ENCODE data around the gene ANKRD63. TPM values are rescaled to one million over a fixed set of nuclear protein-coding genes. Genes with fewer than 3 reads are reported as not detected.

Gene ANKRD63
- 0.11 to 0.28 TPM (median 0.20 TPM) in 5 replicates for total RNA-seq (2022; extraction: Qiagen RNA extraction; ENCODE audit: low read depth)

GRCh38 chr15:40282869-40283614, at the start of gene ANKRD63:
Gene ANKRD63, minus strand, starts transcription at chr15:40283064. Its CDS starts 478 bp downstream, at chr15:40282586.

DNA sequence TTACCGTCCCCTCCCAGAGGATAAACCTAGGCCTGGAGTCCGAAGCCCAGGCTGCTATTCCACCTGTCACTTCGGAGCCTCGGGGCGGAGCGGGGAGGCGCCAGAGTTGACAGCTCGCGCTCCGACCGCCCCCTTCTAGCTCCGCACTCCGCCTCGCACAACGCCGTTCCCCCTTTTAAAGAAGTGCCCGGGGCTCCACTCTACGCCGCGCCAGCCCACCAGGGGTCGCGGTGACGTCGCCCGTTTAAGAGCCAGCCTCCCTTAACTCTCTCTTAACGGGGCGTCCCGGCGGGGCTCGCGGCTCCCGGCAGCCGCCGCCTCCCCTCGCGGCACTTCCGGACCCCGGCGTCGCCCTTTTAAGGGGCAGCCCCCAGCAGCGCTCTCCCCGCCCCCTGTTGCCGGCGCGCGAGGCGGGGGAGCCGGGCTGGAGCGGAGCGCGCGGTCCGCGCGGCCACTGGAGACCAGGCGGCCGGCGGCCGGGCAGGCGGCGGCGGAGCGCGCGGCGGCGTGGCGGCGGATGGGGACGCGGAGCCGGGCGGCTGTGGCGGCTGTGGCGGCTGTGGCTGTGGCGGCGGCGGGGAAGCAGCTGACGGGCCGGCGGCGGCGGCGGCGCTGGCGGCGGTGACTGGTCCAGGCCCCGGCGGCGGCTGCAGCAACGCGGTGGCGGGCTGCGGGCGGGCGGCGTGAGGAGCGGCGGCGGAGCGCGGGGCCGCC, 40.5 kb upstream of the ANKRD63 start, which contains the start of gene INAFM2:
INAFM2 (plus strand) TSS at position 454 of the 714 bp plus-strand sequence. CDS start 364 bp downstream, outside the sequence.

GRCh38 chr15:40307421-40308211, 24.8 kb upstream of the ANKRD63 start, which contains the start of gene PLCB2:
Gene PLCB2, minus strand, starts transcription at chr15:40307935. Its CDS starts 263 bp downstream, at chr15:40307672.

DNA sequence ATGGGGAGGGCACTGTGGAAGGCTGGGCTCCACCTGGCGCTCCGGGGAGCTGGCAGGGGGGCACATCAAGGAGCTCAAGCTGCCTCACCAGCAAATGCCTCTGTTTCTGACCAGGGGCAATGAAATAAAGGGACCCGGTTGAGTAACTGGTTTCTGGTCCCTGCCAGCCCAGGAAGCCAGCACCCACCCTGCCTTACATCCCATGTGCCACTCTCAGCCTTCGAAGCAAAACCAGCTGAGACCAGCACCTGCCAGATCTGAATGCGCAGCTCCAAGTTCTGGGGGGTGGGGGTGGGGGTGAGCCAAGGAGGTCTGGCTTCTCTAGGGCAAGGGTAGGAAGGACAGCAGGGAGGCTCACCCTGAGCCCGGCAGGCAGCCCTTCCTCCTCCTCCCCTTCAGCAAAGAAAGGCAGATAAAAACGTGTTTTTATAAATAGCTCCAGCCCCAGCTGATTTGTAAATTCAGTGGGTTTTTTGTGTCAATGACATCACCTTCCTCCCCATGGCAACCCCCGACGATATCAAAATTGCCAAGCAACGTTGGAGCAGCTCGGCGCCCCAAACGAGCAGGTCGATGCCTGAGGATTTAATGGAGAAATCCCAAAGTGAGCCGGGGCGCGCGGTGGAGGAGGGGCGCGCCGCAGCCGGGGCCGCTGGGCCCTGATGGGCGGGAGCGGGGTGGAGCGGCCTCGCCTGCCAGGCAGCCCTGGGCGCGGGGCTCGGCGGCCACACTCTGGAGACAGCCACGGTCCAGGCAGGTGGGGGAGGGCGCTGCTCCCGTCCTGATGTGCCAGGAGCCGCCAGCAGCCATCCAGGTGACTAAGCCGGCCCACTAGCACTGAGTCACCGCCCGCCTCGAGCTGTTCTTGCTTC, 44.1 kb downstream of the ANKRD63 start, which contains the start of gene PAK6:
PAK6 (plus strand) TSS at position 532 of the 872 bp plus-strand sequence. CDS start 25,723 bp downstream, outside the sequence.

Other genes starting within 250 kb of the ANKRD63 start
- gene SRP14, start 243.9 kb downstream of the ANKRD63 start, total RNA-seq (2022; extraction: Qiagen RNA extraction; ENCODE audit: low read depth): 232 to 261 TPM (median 254 TPM) in 5 replicates
- 1.3 to 4.0 TPM (median 1.6 TPM) in 5 replicates for gene BMF, start 174.2 kb downstream of the ANKRD63 start, total RNA-seq (2022; extraction: Qiagen RNA extraction; ENCODE audit: low read depth)
- gene BUB1B, start 122.0 kb downstream of the ANKRD63 start, total RNA-seq (2022; extraction: Qiagen RNA extraction; ENCODE audit: low read depth): 27.7 to 33.5 TPM (median 33.0 TPM) in 5 replicates
- 0.14 to 0.56 TPM (median 0.31 TPM) in 5 replicates for gene PAK6, start 44.0 kb downstream of the ANKRD63 start, total RNA-seq (2022; extraction: Qiagen RNA extraction; ENCODE audit: low read depth)
- 0.39 to 1.3 TPM (median 0.79 TPM) in 5 replicates for gene PLCB2, start 24.9 kb upstream of the ANKRD63 start, total RNA-seq (2022; extraction: Qiagen RNA extraction; ENCODE audit: low read depth)
- 5.1 to 8.0 TPM (median 6.3 TPM) in 5 replicates for gene INAFM2, start 40.6 kb upstream of the ANKRD63 start, total RNA-seq (2022; extraction: Qiagen RNA extraction; ENCODE audit: low read depth)
- gene CCDC9B, start 57.9 kb upstream of the ANKRD63 start, total RNA-seq (2022; extraction: Qiagen RNA extraction; ENCODE audit: low read depth): 17.2 to 20.4 TPM (median 18.0 TPM) in 5 replicates
- gene PHGR1, start 68.0 kb upstream of the ANKRD63 start, total RNA-seq (2022; extraction: Qiagen RNA extraction; ENCODE audit: low read depth): not detected in 5 replicates
- 0.32 to 1.3 TPM (median 1.2 TPM) in 5 replicates for gene DISP2, start 75.2 kb upstream of the ANKRD63 start, total RNA-seq (2022; extraction: Qiagen RNA extraction; ENCODE audit: low read depth)
- 42.4 to 50.4 TPM (median 46.8 TPM) in 5 replicates for gene KNSTRN, start 99.7 kb upstream of the ANKRD63 start, total RNA-seq (2022; extraction: Qiagen RNA extraction; ENCODE audit: low read depth)
- gene IVD, start 122.7 kb upstream of the ANKRD63 start, total RNA-seq (2022; extraction: Qiagen RNA extraction; ENCODE audit: low read depth): 12.0 to 15.3 TPM (median 14.2 TPM) in 5 replicates
- 11.3 to 13.3 TPM (median 12.0 TPM) in 5 replicates for gene BAHD1, start 157.9 kb upstream of the ANKRD63 start, total RNA-seq (2022; extraction: Qiagen RNA extraction; ENCODE audit: low read depth)
- 14.7 to 21.4 TPM (median 18.3 TPM) in 5 replicates for gene CHST14, start 187.9 kb upstream of the ANKRD63 start, total RNA-seq (2022; extraction: Qiagen RNA extraction; ENCODE audit: low read depth)